HL-60 (cell line): ENCODE data around the gene NT5C3A.
"Not testable (repeated sequence)": the region's sequence is repeated elsewhere in the genome, so short reads cannot be mapped to it uniquely, and the experiment has no call there.

Source experiments
- CTCF ChIP-seq: IDR thresholded peaks from one replicate; pipeline ENCODE4 v1.5.1; 2011; ENCODE audit warnings: low read length, control low read depth, inconsistent platforms; ENCODE audit not compliant: insufficient read depth
- GABPA ChIP-seq: IDR thresholded peaks from 2 replicates; pipeline ENCODE4 v1.6.1; 2012; ENCODE audit warnings: low read depth
- POLR2AphosphoS5 ChIP-seq: IDR thresholded peaks from 2 replicates; pipeline ENCODE4 v1.6.1; 2012; ENCODE audit warnings: low read depth
- REST ChIP-seq: IDR thresholded peaks from 2 replicates; pipeline ENCODE4 v1.6.1; 2012; ENCODE audit warnings: low read depth; ENCODE audit not compliant: insufficient replicate concordance
- SPI1 ChIP-seq: IDR thresholded peaks from 2 replicates; pipeline ENCODE4 v1.6.1; 2012; ENCODE audit warnings: low read depth, mild to moderate bottlenecking, borderline replicate concordance

GRCh38 chr7:33003111-33003510, 59.5 kb downstream of the NT5C3A start:
- TF ChIP-seq CTCF, POLR2AphosphoS5, GABPA, REST, SPI1: not testable (repeated sequence)
